NCI-H1105 (cell line): Measurements from ENCODE around the gene CLDN7.
"Not testable (repeated sequence)": the region's sequence is repeated elsewhere in the genome, so short reads cannot be mapped to it uniquely, and the experiment has no call there.

ENCODE experiments used
- DNase-seq: peaks from one replicate; lab custom pipeline; 2025; lab: John Stamatoyannopoulos, UW

CLDN7 gene

DNA sequence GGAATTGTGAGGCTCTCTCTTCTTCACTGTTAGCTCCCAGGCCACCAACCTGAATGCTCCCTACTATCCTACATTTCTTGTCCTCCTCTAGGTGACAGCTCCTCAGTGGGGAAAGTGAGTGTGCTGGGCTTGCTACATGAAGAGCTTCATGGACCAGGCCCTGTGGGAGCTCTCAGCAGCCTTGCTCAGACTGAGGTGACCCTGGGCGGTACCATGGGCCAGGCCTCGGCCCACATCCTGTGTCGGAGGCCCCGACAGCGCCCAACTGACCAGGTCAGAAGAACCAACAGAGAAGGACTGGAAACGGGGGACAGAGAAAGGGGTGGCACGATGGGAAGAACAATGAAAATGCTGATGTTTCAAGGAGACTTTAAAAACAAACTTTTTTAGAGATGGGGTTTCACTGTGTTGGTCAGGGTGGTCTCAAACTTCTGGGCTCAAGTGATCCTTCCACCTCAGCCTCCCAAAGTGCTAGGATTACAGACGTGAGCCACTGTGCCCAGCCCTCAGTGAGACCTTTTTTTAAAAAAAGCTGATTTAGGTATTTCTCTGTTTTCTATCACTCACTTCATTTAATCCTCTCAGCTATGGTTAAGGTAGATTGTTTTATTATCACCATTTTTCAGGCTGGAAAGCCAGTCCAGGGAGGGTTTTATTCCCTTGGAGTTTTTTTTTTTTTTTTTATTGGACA is 5.4 kb downstream of the CLDN7 start:
- DNase-seq, result no peak

DNA sequence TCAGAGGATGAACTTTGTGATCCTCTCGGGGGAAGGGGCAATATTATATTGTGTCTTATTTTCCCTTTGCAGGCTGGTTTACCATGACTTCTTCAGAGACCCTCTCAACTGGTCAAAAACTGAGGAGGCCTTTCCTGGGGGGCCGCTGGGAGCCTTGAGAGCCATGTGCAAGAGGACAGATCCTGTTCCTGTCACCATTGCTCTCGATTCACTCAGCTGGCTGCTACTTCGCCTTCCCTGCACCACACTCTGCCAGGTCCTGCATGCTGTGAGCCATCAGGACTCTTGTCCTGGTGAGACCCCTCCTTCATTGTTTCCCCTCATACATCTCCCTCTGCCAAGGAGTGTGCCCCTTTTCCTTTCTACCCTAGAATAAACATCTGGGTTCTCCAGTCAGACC is 7.8 kb downstream of the CLDN7 start:
- DNase-seq, result no peak

DNA sequence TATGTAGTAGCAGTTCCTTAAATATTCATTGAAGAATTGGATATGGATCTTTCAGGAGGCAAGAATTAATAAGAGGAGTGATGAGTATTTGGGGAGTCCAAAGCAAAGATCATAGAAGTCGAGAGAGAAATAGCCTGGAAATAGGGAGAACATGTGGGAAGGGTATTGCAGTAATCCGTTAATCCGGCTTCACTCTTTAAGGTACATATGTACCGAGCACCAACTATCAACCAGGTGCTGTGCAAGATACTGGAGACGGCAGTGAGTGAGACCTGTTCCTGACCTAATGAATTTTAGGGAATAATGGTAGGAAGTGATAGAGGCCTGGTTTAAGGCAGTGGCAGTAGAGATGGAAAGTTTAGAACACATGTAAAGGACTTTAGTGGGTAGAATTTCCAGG is 9.2 kb downstream of the CLDN7 start:
- no peak for DNase-seq

DNA sequence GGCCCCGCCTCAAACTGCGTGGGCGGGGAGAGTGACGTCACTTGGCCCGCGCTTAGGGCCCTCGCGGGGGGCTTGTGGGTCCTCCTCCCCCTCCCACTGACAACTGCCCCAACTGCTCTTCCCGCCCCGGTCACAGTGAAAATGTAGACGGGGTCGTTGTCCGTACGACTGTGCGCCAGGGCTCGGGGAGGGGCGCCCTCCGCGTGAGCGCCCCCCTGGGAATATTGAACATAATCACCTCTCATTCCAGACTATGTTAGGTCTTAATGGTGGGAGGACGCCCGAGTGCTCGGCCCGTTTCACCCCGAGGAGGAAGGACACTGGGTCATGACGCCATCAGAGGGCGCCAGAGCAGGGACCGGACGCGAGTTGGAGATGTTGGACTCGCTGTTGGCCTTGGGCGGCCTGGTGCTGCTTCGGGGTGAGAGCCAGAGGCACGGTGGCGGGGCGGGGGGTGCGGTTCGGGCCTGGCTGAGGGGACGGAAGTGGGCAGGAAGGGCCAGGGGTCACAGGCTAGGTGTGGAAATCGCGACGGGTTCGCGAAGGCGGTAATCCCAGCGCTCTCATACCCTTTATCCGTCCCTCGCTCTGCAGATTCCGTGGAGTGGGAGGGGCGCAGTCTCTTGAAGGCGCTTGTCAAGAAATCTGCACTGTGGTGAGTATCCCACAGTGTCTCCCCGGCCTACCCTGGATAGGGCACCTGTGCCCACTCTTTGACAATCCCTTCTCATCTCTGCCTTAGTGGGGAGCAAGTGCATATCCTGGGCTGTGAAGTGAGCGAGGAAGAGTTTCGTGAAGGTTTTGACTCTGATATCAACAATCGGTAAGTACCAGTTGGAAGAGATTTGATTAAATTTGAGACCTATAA is 9.9 kb downstream of the CLDN7 start, which contains the start of gene ELP5:
Gene ELP5 (plus strand): TSS at position 40 of the 868 bp plus-strand sequence. CDS start 336 bp downstream, at position 376.
- DNase-seq, result peak; percentile 95

DNA sequence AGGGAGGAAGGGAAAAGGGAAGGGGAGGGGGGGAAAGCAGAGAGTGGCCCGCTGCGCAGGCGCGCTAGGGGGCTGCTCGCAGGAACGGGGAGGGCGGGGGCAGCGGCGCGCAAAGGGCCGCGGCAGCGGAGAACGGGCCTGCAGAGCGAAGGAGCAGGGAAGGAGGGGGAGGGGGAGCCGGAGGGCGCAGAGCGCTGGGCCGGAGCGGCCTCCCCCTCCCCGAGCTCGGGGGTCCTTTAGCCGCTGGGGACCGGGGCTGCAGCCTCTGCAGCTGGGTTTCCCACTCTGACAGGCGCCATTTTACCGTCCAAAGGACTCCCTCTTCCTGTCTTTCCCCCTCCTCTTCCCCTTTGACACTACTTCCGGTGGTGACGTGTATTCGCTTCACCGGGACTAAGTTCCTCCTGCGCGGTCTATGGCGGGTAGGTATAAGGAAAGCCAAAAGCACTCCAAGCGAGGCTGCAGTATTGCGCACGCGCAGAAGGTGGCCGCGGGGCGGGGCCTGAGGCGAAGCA is 10.6 kb downstream of the CLDN7 start, which contains the start of gene CTDNEP1:
Gene CTDNEP1 (minus strand): TSS at position 74 of the 515 bp plus-strand sequence. CDS start 438 bp downstream, outside the sequence.
- peak; percentile 99 for DNase-seq

DNA sequence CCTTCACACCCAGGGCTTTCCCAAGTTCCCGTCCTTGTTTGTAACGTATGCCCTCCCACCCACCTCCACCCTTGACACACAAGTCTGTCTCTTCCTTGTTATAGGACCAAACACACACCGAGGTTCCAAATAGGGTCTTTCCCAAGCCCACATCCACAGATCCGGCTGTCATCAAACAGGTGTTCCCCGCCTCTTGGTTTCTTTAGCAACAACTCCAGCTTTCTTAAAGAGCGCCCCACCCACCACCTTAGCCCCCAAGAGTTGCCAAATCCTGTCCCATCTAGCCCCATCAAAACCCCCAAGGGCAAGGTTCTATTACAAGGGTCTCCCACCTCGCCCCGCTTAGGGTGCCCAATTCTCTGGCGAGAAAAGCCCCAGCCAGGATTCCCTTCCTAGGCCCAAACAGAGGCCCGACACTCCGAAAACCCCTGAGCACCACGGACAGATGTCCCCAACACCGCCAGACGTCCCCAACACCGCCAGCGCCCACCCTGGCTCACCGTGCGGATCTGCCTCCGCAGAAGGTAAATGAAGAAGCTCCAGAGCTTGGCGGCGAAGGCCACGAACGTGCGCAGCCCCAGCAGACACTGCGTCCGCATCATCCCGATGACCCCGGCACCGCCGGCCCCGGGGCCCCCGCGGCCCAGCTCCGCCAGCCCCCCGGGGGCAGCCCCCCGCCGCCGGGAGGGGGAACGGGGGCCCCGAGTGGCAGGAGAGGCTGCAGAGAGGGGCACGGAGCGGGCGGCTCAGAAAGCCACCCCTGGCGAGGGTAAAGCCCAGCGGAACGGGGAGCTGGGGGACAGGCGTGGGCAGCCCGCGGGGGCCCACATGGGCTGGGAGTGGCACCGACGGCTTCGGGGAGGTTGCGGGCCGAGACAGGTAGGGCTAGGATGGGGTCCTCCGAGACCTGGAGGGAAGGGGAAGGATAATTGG is 11.3 kb downstream of the CLDN7 start:
- DNase-seq, result no peak

DNA sequence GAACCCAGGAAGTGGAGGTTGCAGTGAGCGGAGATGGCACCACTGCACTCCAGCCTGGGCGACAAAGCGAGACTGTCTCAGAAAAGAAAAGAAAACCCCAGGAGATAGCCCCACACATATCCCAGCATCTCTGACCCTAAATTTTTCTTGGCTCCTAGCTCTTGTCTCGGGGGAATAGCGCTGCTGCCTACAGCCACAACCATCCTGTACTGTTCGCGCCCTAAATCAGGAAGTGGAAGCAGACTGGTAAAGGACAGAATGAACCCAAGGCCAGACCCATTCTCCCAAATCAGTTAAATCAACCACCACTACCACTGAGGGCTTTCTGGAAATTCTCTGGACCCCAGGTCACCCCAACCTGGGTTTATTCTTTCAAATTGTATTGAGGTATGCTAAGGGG is 12.4 kb downstream of the CLDN7 start:
- no peak for DNase-seq

DNA sequence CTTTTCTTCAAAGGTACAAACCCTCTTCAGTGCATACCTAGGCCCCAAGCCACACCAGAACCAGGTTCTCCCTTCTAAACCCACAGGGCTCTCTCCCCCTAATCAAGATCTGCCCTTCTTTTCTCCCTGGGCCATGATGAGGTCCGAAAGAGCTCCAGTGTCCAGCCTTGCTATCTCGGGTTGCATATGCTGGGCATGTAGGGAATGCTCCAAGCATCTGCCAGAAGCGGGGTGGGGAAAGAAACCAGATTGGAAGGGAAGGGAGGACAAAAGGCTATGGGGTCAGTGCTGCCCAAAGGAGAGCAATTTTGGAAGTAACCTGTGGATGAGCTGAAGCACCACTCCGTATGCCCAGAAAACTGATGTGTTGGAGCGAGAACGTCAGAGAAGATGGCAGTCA is 13.1 kb downstream of the CLDN7 start:
- DNase-seq, result no peak

DNA sequence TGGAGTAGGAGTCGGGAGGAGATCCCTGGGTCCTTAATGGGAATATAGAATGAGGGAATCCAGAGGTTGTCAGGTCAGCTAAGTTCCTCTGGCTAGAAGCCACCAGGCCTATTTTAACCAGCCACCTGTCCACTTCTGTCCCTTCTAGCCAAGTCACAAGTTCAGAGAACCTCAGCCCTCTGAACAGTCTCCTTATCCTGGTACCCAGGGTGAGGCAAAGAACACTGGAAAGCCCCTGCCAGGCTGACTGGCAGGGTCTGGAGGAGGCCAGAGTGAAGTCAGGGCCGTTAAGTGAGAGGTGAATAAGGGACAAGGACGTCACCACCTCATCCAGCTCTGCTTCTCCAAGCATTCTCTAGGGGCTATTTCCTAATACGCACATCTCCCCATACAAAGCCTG is 13.5 kb downstream of the CLDN7 start:
- no peak for DNase-seq

DNA sequence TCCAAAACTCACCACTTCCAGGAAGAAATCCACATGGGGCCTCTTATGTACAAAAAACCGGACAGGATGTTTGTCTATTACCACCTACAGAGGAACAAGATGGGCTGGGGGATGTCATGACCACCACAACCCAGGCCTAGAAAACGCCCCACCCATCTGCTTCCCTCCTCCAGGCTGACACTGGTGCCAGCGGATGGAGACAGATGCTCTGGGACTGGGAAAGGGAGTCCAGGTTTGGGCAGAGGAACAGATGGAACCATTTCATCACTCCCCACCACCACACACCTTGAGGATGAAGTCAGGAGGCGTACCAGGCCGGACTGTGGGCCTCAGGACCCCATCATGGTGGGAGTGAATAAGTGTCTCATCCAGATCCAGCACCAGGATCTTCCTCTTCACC is 15.5 kb downstream of the CLDN7 start:
- no peak for DNase-seq

DNA sequence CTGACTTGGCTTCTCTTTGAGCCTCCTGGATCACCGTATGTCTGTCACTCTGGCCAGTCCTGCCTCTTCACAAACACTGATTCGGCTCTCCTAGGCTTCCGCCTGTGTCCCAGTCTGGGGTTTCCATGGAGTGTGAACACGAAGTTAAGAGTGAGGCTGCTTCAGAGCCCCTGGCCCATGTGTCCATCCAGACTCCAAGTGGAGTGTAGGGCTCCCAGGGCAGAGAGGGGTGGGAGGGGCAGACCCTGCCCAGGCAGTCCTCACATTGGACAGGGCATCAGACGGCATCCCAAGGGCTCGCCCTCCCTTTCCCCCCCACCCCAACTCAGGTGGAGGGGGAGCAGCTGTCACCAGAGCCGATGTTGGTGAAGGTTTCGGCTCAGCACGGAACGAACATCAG is 18.4 kb downstream of the CLDN7 start:
- not testable (repeated sequence) for DNase-seq

DNA sequence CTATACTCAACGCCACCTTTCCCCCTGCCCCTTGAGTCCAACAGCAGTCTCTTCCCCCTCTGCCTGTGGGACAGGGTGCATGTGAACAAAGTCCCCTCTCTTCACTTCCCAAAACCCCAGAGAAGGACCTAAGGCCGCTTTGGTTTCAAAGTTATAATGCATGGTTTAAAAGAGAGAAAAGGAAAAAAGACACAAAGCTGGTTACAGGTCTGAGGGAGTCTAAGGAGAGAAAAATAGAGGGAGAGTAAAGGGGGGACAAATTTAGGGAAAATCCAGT is 18.9 kb downstream of the CLDN7 start:
- no peak for DNase-seq

DNA sequence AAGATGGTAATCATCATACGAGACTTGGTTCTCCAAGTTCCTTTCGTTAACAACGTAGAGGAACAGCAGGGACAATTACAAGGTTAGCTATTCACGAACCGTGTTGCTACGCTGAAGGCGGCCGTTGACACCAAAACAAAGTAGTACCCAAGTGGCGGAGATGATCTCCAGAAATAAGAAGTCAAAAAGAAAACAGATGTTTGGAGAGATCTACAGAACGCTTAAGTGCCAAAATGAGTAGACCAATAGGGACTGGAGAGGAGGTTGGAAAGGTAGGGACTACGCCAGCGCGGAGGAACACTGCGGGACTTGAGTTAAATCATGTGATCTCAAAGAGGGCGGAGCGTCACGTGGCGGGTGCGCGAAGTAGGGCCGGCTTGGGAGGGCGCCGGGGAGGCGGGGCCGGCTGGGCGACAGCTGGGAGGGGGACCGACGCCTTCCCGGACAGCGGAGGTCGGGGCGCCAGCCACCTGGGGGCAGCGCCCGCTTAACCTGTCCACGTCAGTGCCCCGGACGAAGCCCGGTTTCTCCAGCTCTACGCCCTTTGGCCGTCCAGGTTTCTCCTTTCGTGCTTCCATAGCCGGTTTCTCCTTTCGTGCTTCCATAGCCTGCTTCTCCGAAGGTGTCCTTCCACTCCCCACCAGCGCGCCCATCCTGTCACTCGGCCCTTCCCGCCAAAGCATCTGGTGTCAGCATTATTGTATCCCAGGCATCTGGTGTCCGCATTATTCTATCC is 19.4 kb downstream of the CLDN7 start:
- DNase-seq, result peak; percentile 97

DNA sequence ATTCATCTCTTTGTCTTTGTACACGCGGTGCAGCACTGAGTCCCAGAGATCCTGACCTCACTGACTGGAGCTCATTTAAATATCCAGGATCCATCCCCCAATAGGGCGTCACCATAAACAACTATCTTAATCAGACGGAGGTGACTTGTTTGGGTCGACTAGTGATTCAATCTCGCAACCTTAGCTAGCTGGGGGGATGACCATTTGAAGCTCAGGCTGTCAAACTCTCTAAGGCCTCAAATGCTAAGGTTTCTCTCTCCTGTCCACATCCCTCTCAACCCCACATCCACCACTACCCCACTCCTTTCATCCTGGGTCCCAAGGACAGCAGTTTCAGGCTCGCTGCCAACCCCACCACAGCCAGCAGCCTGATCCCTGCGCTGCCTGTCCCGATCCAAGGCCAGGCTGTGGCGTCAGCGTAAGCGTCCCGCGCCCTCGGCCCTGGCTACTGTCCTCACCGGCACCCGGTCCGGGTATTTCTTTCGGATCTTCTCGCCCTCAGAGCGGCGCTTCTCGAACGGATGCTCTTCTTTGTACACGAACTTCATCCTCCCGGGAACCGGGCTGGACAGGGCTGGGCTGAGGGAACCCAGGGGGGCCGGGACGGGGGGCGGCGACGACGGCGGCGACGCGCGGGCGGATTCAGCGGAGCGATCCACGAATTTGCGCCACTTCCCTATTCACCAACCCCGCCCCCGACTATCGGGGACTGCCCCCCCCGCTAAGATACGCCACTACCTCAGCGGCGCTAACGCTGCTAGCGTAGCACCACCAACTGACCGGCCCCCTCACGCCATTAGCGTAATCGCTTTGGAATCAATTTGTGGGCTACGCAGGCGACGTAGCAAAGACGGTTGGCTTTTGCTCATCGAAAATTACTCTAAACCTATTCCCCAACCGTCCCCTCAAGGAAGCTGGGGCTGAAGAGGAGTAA is 20.2 kb downstream of the CLDN7 start, which contains the start of gene GABARAP:
Gene GABARAP (minus strand): TSS at position 667 of the 934 bp plus-strand sequence. CDS start 119 bp downstream, at position 548.
- peak; percentile 94 for DNase-seq

DNA sequence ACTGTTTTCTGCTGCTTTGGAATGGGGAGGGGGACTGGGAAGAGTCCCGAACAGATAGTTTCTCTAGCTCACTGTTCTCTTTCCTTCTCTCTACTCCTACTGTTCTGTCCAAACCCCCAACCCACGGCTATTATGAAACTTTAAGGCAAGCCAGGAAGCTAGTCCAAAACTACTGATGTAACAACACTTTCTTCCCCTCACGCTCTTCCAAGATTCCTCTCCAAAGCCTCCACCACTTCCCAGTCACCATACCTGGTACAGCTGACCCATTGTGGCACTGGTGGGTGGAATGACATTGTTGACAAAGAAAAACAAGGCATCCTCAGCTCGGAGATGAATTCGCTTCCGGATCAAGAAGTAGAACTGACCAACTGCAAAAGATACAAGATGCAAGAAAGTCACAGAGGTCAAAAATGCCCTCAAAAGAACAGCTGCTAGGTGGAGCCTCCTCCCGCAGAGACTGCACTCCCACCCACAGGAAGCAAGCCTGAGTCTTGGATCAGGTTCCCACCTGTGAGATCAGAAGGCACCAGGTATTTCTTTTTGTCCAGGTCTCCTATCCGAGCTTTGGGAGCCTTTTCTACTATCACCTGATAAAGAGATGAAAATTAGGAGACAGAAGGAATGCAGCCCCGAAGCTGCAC is 21.1 kb downstream of the CLDN7 start:
- DNase-seq, result no peak

DNA sequence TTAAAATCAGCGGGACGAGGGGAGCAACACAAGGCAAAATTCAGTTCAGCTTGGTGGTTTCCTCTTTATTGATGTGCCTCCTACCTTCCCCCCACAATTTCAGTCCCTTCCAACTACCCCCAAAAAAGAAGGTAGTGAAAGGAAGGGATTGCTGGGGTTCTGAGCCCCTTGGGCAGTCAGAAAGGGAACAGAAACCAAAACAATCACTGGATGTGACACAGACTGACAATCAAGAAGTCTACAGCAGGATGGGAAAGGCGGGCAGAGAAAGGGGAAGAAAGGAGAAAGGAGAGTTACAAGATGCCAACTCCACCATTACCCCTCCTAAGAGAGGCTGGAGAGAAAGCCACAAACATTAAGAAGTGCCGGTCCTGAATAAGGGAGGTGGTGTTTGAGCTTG is 21.9 kb downstream of the CLDN7 start:
- no peak for DNase-seq

DNA sequence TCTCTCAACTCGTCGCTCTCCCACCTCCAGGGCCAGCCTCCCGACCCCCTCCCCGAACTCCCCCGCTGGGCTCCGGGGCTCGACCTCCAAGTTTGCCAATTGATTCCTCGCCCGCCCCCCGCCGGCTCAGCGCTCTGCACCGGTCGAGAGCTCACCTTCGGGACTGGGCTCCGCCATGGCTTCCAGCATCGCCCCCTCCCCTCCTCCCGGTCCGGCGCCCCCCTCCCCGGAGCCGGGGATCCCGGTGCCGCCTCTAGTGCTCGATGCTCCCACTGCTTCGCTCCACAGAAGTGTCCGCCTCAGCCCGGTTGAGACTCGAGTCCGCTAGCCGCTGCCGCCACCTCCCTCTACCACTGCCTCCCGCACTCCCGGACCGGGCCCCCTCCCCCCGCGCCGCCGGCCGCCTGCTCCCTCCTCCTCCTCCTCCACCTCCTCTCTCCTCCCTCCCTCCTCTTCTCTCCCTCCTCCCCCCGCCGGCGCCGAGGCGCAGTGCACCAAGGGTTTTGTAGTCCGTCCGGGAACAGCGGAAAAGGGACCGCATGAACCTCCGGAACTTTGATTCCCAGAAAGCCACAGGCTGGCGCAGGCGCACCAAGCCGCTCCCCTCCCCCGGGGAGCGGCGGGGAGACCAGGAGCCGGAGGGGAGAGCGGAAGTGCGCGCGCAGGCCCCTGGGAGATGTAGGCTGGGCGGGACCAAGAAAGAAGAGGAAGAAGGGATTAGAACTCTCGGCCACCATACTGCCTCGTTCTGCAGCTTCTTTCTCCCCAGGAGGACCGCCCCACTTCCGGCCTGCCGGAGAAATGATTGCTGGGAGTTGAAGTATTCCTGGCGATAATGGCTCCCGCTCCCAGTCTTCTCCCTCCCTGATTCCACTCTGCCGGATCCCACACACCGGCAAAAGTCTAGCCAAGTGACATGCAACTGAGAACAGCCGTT is 22.9 kb downstream of the CLDN7 start, which contains the start of gene PHF23:
Gene PHF23 (minus strand): TSS at position 367 of the 937 bp plus-strand sequence. CDS start 178 bp downstream, at position 189.
- DNase-seq, result peak; percentile 100

DNA sequence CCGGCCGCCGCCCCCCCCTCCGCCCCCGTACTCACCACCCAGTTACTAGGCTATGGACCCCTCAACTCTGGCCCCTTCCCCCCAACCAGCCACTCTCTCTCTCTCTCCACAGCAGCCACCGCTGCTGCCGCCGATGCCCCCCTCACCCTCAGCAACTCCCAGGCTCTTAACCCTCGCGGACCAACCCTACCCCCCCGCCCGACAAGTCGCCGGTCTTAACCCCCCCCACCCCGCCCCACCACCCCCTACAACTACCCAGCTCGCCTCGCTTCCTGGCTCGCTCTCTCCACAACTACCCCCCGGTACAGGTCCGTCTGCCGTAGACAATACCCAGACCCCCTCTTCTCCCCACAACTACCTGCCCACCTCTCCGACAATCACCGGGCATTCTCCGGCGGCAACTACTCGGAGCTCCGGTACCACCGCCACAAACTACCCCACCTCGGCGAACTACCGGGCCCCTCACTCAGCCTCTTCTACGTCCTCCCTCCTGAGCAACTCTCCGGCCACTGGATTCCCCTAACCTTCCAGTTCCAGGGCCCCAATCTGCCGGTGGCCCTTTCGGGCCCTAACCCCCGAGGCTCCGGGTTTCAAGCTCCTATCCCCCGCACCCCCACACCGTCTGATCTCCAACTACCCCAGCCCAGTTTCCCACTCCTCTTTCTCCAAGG is 23.7 kb downstream of the CLDN7 start:
- DNase-seq, result peak; percentile 16
